Astrocyte (in vitro differentiated cells and primary cell): ENCODE results near the gene ABCB1. TPM values are rescaled to one million over a fixed set of nuclear protein-coding genes. Genes with fewer than 3 reads are reported as not detected.

Experiments
- DNase-seq: peaks from one replicate; pipeline ENCODE4 v3.0.0-alpha.2; 2010; ENCODE audit warnings: low read depth
- FAIRE-seq: peaks from 2 replicates; lab custom pipeline; 2011; peaks lifted over from hg19 to GRCh38; lab: Jason Lieb, UNC
- H2AFZ ChIP-seq: 2 replicates; pipeline ENCODE4 v1.6.0; 2012; ENCODE audit warnings: low read depth, low read length, inconsistent platforms
- H3K27ac ChIP-seq: 2 replicates; pipeline ENCODE4 v1.5.1; 2011; ENCODE audit warnings: low read depth, low read length, inconsistent platforms
- H3K27me3 ChIP-seq: 2 replicates; pipeline ENCODE4 v1.6.0; 2011; ENCODE audit warnings: low read length, inconsistent platforms; ENCODE audit not compliant: insufficient read depth
- H3K36me3 ChIP-seq: 2 replicates; pipeline ENCODE4 v1.5.1; 2011; ENCODE audit warnings: low read length, inconsistent platforms; ENCODE audit not compliant: insufficient read depth
- H3K4me1 ChIP-seq: 2 replicates; pipeline ENCODE4 v1.5.1; 2011; ENCODE audit warnings: low read length, inconsistent platforms; ENCODE audit not compliant: insufficient read depth
- H3K4me2 ChIP-seq: 2 replicates; pipeline ENCODE4 v1.6.0; 2012; ENCODE audit warnings: low read length, inconsistent platforms
- H3K4me3 ChIP-seq: 2 replicates; pipeline ENCODE4 v1.5.1; 2011; ENCODE audit warnings: low read depth, mild to moderate bottlenecking, low read length, inconsistent platforms; ENCODE audit not compliant: insufficient read depth
- H3K79me2 ChIP-seq: 2 replicates; pipeline ENCODE4 v1.6.0; 2012; ENCODE audit warnings: mild to moderate bottlenecking, low read length, inconsistent platforms; ENCODE audit not compliant: insufficient read depth
- H3K9ac ChIP-seq: 2 replicates; pipeline ENCODE4 v1.6.0; 2012; ENCODE audit warnings: mild to moderate bottlenecking, low read length, inconsistent platforms
- H3K9me3 ChIP-seq: 2 replicates; pipeline ENCODE4 v1.5.1; 2012; ENCODE audit warnings: low read depth, mild to moderate bottlenecking, low read length, inconsistent platforms; ENCODE audit not compliant: insufficient read depth
- H4K20me1 ChIP-seq: 2 replicates; pipeline ENCODE4 v1.6.0; 2012; ENCODE audit warnings: low read length, inconsistent platforms; ENCODE audit not compliant: insufficient read depth
- H3K27ac Mint-ChIP-seq: one replicate; pipeline ENCODE4 v1.8.0; 2021; ENCODE audit warnings: mild to moderate bottlenecking, mixed read lengths; ENCODE audit not compliant: unreplicated experiment
- H3K27me3 Mint-ChIP-seq: one replicate; pipeline ENCODE4 v1.8.0; 2021; ENCODE audit warnings: low read depth, mixed read lengths; ENCODE audit not compliant: unreplicated experiment
- H3K36me3 Mint-ChIP-seq: one replicate; pipeline ENCODE4 v1.8.0; 2021; ENCODE audit warnings: low read depth, mixed read lengths; ENCODE audit not compliant: unreplicated experiment
- H3K4me1 Mint-ChIP-seq: one replicate; pipeline ENCODE4 v1.8.0; 2021; ENCODE audit warnings: low read depth, mixed read lengths; ENCODE audit not compliant: unreplicated experiment
- H3K4me3 Mint-ChIP-seq: one replicate; pipeline ENCODE4 v1.8.0; 2021; ENCODE audit warnings: mild to moderate bottlenecking, moderate library complexity, mixed read lengths; ENCODE audit not compliant: unreplicated experiment
- H3K9me3 Mint-ChIP-seq: one replicate; pipeline ENCODE4 v1.8.0; 2021; ENCODE audit warnings: mild to moderate bottlenecking, mixed read lengths; ENCODE audit not compliant: unreplicated experiment
- CTCF ChIP-seq: IDR thresholded peaks from 2 replicates; pipeline ENCODE4 v1.5.1; 2011; ENCODE audit warnings: low read depth, mild to moderate bottlenecking, inconsistent platforms, low read length, moderate library complexity; ENCODE audit not compliant: insufficient read depth
- EZH2 ChIP-seq: IDR thresholded peaks from 2 replicates; pipeline ENCODE4 v1.6.1; 2012; ENCODE audit warnings: mild to moderate bottlenecking, low read length, inconsistent platforms; ENCODE audit not compliant: insufficient read depth
- total RNA-seq: library from RNA; stranded (reverse); gene quantifications from 2 replicates; pipeline ENCODE4 v1.2.1, GENCODE V29; 2021

ABCB1 gene
- total RNA-seq, 1 donor from 2014 or later = 0.79 TPM

- no peak for DNase-seq
- no peak for TF ChIP-seq CTCF
- H3K27ac Mint-ChIP-seq = no peak overlapping the region
These were observed 82.8 kb downstream of the ABCB1 start for GRCh38 chr7:87517891-87518290.

GRCh38 chr7:87517136-87517815 is 83.4 kb downstream of the ABCB1 start:
- no peaks in the 10 kb centered on the region for H3K27me3 ChIP-seq
- no peaks in the 10 kb centered on the region for H3K36me3 ChIP-seq
- H3K4me3 ChIP-seq = no peak overlapping the region
- no peak for TF ChIP-seq CTCF
- no peak for TF ChIP-seq EZH2
- Mint-ChIP-seq H3K36me3 (no peaks in the 10 kb centered on the region), H3K9me3 (no peaks in the 10 kb centered on the region), H3K27me3 (peaks cover 4% of the 10 kb centered on the region), H3K4me1 (peaks cover 3% of the 10 kb centered on the region), H3K27ac (peak overlapping the region; percentile 38), H3K4me3 (no peak overlapping the region)
- no peaks in the 10 kb centered on the region for H3K4me1 ChIP-seq
- no peak overlapping the region for H3K4me2 ChIP-seq
- H3K9ac ChIP-seq = no peak overlapping the region
- H4K20me1 ChIP-seq = no peaks in the 10 kb centered on the region
- H3K27ac ChIP-seq = no peak overlapping the region
- H3K79me2 ChIP-seq = no peaks in the 10 kb centered on the region
- no peaks in the 10 kb centered on the region for H3K9me3 ChIP-seq
- no peak overlapping the region for H2AFZ ChIP-seq
- FAIRE-seq (no peak), DNase-seq (peak; percentile 62)

More at GRCh38 chr7:87517891-87518290, 82.8 kb downstream of the ABCB1 start:
- no peaks in the 10 kb centered on the region for H3K4me1 ChIP-seq
- H3K9ac ChIP-seq = no peak overlapping the region
- H3K79me2 ChIP-seq = no peaks in the 10 kb centered on the region
- Mint-ChIP-seq H3K27me3 (peaks cover 4% of the 10 kb centered on the region), H3K36me3 (no peaks in the 10 kb centered on the region), H3K4me1 (peaks cover 3% of the 10 kb centered on the region), H3K4me3 (no peak overlapping the region), H3K9me3 (no peaks in the 10 kb centered on the region)
- no peak overlapping the region for H3K4me2 ChIP-seq
- H3K27me3 ChIP-seq = no peaks in the 10 kb centered on the region
- no peaks in the 10 kb centered on the region for H3K9me3 ChIP-seq
- H3K27ac ChIP-seq = no peak overlapping the region
- H3K36me3 ChIP-seq = no peaks in the 10 kb centered on the region
- no peak overlapping the region for H3K4me3 ChIP-seq
- H2AFZ ChIP-seq = no peak overlapping the region
- no peak for FAIRE-seq
- no peaks in the 10 kb centered on the region for H4K20me1 ChIP-seq

- Histone ChIP-seq H3K4me3 (no peak overlapping the region), H3K9me3 (no peaks in the 10 kb centered on the region), H3K27ac (no peak overlapping the region), H4K20me1 (no peaks in the 10 kb centered on the region), H3K36me3 (no peaks in the 10 kb centered on the region), H3K79me2 (no peaks in the 10 kb centered on the region), H3K27me3 (no peaks in the 10 kb centered on the region), H3K4me2 (no peak overlapping the region), H3K4me1 (no peaks in the 10 kb centered on the region), H3K9ac (no peak overlapping the region), H2AFZ (no peak overlapping the region)
- H3K36me3 Mint-ChIP-seq = no peaks in the 10 kb centered on the region
- no peak overlapping the region for H3K27ac Mint-ChIP-seq
- peaks cover 3% of the 10 kb centered on the region for H3K4me1 Mint-ChIP-seq
- peaks cover 6% of the 10 kb centered on the region for H3K27me3 Mint-ChIP-seq
- H3K9me3 Mint-ChIP-seq = no peaks in the 10 kb centered on the region
- no peak overlapping the region for H3K4me3 Mint-ChIP-seq
- TF ChIP-seq CTCF (no peak), EZH2 (no peak)
- DNase-seq = no peak
- no peak for FAIRE-seq
These were observed 86.8 kb downstream of the ABCB1 start for GRCh38 chr7:87513735-87514335.
